ENCODE data around the gene PLSCR1.

Gene PLSCR1

DNA sequence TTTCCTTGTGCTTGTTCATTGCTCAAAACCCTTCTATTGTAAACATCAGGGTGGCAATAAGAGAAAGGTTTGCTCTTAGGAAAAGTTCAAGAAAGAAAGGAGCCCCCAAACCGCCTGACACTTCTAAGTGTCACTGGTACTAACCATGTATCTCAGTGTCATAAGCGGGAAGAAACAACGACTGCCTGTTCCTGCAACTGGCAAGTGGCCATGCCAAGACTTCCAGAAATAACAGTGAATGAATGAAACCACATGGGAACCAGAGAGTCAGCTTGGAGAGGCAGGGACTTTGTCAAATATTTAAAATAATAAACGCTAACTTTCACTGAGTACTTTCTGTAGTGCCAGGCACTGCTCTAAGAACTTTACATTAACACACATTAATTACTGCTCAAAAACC is 76.2 kb downstream of the PLSCR1 start:
- peaks cover 4% of the 10 kb centered on the region for H3K4me1 ChIP-seq (ENCODE audit: control insufficient read depth, insufficient read depth, low read length)
- H3K27me3 ChIP-seq (ENCODE audit: control insufficient read depth, insufficient read depth, low read length): no peaks in the 10 kb centered on the region
- no peaks in the 10 kb centered on the region for H3K36me3 ChIP-seq (ENCODE audit: control insufficient read depth, insufficient read depth, low read length)
- H3K9ac ChIP-seq (ENCODE audit: low read depth, low read length): no peak overlapping the region
- no peaks in the 10 kb centered on the region for H3K9me3 ChIP-seq (ENCODE audit: control insufficient read depth, insufficient read depth, low read length)
- H3K4me3 ChIP-seq (ENCODE audit: low read depth, low read length): no peak overlapping the region

DNA sequence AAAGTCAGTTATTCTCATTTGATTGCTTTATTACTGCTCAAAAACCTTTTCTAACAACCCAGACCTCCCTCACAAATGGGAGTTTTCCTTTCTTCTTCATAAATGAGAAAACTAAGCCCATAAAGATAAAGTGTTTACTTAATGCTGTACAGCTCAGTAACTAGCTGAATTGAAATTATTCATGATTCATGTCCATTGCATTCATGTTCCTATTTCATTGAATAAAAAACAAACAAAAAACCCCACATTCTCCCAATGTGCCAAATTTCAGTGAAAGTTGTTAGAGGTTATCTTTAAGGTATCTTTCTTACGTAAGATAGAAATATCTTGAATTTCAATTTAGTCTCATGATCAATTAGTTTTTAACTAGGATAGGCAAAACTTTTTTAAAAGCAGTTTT is 77.8 kb downstream of the PLSCR1 start:
- no peak overlapping the region for H3K4me3 ChIP-seq (ENCODE audit: low read depth, low read length)
- no peaks in the 10 kb centered on the region for H3K27me3 ChIP-seq (ENCODE audit: control insufficient read depth, insufficient read depth, low read length)
- H3K4me1 ChIP-seq (ENCODE audit: control insufficient read depth, insufficient read depth, low read length): peaks cover 4% of the 10 kb centered on the region
- H3K36me3 ChIP-seq (ENCODE audit: control insufficient read depth, insufficient read depth, low read length): no peaks in the 10 kb centered on the region
- H3K9me3 ChIP-seq (ENCODE audit: control insufficient read depth, insufficient read depth, low read length): no peaks in the 10 kb centered on the region
- H3K9ac ChIP-seq (ENCODE audit: low read depth, low read length): no peak overlapping the region

DNA sequence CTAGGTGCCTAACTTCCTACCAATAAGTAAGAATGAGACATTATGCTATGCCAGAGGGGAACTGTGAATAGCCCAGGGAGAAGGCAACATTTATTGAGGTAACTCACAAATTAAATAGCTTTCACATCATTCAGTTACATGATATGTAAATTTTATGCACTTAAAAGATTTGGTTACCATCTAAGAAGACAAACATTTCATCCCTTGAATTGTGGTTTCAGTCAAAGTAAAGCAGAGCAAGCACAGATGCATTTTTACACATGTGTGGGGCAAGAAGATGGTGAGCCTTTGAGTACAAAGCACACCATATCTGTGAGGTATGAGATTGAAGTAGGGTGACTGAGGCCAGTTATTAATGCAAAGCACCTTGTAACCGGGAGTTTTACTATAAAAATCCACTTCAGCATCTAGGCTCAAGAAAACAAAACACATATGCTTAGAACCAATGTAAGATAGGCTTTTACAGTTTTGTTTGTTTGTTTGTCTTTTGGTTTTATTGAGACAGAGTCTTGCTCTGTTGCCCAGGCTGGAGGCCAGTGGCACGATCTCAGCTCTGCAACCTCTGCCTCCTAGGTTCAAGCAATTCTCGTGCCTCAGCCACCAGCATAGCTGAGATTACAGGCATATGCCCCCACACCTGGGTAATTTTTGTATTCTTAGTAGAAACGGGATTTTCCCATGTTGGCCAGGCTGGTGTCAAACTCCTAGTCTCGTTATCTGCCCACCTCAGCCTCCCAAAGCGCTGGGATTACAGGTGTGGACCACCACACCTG is 78.5 kb downstream of the PLSCR1 start:
- no peaks in the 10 kb centered on the region for H3K9me3 ChIP-seq (ENCODE audit: control insufficient read depth, insufficient read depth, low read length)
- H3K4me1 ChIP-seq (ENCODE audit: control insufficient read depth, insufficient read depth, low read length): peaks cover 4% of the 10 kb centered on the region
- no peaks in the 10 kb centered on the region for H3K27me3 ChIP-seq (ENCODE audit: control insufficient read depth, insufficient read depth, low read length)
- no peak overlapping the region for H3K4me3 ChIP-seq (ENCODE audit: low read depth, low read length)
- no peak overlapping the region for H3K9ac ChIP-seq (ENCODE audit: low read depth, low read length)
- no peaks in the 10 kb centered on the region for H3K36me3 ChIP-seq (ENCODE audit: control insufficient read depth, insufficient read depth, low read length)
